Stimulated activated CD8-positive, alpha-beta memory T cell treated with anti-CD3 and anti-CD28 coated beads, Interleukin-12 subunit alpha, Interleukin-12 subunit beta, amount 100 ng/mL, for 24 hours (primary cell): Measurements from ENCODE around the gene IL1RL2.

ENCODE experiments used
- DNase-seq: peaks from one replicate; pipeline ENCODE4 v3.0.0-alpha.2; 2020; ENCODE audit errors: extremely low read depth

Gene IL1RL2

DNA sequence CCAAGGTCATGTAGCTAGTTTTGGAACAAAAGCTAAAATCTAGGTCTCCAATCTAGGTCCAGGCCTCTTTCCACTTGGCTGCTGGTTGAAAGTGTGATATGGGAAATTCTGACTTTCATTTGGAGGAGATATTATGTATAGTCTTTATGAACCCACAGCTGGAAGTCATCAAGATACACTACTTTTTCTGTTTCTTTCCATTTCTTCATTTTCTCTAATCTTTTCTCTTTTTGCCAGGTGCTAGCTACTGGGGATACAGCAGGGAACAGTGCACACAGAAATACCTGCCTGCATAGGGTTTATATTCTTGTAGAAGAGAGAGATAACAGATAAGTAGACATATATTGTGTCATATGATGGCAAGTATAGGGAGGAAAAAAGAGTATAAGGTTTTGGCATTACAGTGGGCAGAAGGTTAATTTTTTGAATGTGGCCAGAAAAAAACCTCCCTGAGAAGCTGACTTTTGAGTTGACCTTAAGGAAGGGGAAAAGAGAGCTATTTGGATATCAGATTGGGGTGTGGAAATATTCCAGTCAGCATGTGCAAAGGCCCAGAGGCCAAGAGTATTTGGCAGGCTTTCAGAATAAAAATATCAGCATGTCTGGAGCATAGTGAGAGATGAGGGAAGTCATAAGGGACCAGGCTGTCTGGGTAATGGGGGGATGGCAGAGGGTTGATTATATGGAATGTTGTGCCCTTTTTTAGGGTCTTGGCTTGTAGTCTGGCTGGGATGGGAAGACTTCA lies 28.6 kb upstream of the IL1RL2 start:
- DNase-seq, result no peak

DNA sequence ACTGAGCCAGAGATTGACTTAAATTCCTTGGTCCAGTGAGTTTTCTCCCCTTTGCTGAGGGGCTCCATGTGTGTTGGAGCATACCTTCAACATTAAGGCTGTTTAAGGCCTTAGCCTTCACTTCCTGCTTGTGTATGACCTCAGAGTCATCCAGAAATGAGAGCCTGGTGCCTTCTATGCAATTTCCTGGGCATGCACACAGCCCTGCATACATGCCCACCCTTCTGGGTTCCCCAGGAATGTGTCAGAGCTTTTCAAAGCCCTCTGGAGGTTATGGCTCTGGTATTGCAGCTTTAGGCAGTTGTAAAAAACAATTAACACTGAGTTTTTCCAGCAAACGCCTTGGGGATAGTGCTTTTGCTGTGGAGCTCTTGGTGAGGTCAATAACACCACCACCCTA lies 27.5 kb upstream of the IL1RL2 start:
- DNase-seq, result no peak

DNA sequence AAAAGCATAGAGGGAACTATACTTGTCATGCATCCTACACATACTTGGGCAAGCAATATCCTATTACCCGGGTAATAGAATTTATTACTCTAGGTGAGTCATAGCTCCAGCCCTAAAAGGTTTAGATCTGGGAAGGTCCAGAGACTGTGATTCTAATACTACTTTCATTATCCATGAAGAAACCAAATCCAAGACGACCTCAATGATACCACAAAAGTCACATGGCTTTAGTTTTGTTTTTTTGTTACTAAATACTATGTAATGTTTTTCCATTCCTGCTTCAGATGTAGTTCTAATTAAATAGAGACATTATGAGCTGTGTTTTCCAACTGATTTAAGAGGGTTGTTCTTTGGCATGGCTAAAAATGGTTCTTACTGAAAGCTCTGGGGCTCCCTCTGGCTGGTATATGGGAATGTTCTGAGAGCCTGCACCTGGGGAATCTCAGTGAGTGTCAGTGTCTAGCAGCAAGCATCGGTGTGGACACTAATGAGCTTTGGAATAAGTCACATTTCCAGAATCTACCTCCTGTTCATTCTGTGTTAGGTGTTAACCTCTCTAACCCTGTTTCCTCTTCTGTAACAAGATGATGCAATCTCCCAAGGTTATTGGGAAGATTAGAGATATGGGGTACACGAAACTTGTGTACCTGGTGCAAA lies 20.5 kb upstream of the IL1RL2 start:
- no peak for DNase-seq

DNA sequence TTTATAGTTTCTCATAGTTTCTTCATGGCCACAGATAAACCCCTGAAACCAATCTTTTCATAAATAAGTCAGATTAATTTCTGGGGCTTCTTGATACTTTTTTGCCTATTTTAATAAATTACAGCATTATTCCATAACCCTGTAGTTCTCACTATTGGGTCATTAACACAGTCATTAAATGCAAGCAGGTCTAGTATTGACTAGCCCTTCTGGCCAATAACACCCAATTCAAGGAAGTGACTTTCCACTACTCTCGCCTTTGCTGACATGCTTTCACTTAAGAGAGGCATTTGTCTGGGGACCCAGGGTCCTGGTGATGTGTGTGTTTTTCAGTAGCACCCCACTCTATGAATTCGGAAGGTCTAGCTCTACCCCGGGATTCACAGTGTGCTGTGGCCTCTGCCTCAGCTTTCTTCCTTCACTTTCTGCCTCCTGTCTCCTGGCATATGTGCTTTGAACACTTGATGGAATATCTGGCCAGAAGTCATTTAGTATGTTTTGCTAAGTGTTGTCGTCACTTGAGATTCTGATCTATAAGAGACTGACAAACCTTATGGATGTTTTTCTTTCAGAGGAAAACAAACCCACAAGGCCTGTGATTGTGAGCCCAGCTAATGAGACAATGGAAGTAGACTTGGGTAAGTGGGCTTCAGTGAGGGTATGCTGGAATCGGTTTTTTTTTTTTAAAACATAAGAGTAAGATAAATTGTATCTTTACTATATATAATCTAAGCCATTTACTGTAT lies 18.6 kb upstream of the IL1RL2 start:
- DNase-seq, result no peak

DNA sequence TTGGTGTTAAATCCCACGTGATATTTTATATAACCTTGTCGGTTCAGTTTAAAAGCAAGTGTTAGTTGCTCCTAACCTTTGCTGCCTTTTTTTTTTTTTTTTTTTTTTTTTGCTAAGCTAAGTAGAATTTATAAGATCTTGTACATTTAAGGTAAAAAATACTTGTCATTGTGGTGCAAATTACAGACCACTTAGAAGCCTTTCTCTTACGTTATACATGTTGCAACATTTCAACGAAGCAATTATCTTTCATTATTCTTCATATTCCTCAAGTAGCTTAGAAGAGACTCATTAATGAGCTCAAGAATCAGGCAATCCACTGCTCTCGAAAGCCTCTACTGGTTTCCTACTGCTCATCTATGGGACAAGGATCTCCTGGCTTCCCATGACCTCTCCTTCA lies 14.9 kb upstream of the IL1RL2 start:
- DNase-seq, result no peak

DNA sequence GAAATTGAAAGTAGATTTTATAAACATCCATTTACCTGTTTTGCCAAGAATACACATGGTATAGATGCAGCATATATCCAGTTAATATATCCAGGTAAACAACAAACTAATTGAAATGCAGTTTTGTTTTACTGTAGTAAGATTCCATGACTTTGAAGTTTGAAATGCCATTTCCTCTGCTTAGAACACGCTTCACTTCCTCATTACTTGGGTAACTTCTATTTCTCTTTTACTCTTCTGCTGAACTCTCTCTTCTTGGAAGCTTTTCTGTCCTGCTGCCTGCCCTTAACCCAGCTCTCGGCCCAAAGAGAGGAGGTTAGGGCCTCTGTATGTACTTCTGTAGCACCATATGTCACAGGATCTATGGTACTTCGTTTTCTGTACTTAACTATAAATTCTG lies 14.1 kb upstream of the IL1RL2 start:
- no peak for DNase-seq

DNA sequence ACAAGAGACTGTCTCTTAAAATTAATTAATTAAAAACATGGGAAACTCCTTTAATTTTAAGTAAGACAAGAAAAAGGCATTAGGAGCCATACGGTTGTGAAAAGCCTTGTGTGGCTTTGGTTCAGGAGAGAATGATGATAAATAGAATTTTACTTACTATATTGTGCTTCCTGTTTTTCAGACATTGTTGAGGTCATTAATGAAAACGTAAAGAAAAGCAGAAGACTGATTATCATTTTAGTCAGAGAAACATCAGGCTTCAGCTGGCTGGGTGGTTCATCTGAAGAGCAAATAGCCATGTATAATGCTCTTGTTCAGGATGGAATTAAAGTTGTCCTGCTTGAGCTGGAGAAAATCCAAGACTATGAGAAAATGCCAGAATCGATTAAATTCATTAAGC lies 10.7 kb upstream of the IL1RL2 start:
- DNase-seq, result no peak

DNA sequence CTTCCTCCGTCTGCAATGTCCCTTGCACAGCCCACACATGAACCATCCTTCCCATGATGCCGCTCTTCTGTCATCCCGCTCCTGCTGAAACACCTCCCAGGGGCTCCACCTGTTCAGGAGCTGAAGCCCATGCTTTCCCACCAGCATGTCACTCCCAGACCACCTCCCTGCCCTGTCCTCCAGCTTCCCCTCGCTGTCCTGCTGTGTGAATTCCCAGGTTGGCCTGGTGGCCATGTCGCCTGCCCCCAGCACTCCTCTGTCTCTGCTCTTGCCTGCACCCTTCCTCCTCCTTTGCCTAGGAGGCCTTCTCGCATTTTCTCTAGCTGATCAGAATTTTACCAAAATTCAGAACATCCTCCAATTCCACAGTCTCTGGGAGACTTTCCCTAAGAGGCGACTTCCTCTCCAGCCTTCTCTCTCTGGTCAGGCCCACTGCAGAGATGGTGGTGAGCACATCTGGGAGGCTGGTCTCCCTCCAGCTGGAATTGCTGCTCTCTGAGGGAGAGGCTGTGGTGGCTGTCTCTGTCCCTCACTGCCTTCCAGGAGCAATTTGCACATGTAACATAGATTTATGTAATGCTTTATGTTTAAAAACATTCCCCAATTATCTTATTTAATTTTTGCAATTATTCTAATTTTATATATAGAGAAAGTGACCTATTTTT lies 8.9 kb upstream of the IL1RL2 start:
- DNase-seq, result no peak

DNA sequence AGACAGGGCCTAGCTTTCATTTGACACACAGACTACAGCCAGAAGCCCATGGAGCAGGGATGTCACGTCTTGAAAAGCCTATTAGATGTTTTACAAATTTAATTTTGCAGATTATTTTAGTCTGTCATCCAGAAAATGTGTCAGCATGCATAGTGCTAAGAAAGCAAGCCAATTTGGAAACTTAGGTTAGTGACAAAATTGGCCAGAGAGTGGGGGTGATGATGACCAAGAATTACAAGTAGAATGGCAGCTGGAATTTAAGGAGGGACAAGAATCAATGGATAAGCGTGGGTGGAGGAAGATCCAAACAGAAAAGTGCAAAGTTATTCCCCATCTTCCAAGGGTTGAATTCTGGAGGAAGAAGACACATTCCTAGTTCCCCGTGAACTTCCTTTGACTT lies 7.8 kb upstream of the IL1RL2 start:
- no peak for DNase-seq

DNA sequence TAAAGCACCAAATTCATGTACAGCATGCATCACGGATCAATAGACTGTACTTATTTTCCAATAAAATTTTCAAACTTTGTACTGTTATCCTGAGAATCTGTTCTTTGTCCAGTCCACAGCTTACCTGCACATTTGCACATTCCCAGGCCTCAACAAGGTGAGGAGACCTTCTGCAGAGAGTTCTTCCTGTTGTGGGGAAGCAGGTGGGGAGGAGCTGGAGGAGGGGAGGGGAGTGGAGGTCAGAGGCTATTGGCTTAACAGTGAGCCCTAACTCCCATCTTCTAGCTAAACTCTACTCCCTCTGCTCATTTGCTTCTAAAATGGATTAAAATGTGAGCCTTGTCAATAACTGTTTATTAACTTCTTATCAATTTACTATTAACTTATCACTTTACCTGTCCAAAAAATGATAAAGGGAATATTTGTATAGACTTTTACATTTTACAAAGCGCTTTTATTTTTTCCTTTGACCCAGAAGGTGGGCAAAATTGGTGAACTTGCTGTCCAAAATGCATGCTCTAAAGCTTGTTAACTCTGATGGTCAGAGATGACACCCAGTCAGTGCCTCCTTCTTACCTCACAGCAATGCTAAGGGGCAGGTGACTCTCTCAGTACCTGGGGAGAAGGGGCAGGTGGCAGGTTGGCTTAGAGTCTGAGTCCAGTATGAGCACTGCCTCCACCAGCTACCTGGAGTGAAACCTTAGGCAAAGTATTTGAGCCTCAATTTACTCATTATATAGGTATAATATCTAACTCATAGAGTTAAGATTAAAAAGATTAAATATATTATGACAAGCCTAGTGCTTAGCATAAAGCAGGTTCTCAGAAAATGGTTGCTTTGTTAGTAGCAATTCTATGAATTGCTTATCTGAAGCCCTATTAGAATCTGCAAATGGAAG lies 6.8 kb upstream of the IL1RL2 start:
- DNase-seq, result no peak

DNA sequence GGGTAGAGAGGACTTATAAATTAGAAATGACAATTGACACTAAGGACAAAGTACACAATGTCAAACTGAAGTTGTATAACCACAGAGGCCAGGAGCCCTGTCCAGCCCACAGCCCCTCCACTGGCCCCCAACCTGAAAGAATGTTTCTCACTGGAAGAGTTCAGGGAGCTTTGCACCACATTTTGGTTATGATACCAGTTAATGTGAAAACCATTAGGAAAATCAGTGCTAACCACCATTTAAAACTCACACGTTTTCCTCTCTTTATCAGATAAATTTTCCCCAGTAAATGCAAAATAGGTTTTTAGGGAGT lies 6.2 kb upstream of the IL1RL2 start:
- no peak for DNase-seq

DNA sequence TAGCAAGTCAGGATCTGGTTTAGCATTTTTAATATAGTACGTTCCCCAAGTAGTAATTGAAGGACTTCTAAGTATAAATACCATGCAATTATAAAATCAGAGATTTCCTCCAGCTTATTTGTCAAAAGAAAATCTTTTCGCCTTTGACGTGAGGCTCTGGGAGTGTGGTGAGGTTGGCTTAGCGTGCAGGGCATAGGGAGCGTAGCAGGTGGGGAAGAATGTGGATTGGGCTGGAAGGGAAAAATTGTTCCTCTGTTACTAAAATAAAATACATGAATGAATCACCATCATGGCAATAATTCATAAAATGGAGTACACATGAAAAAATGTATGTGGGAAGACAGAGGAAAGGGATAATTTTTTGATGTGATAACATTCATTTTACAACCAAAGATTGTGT lies 5.4 kb upstream of the IL1RL2 start:
- DNase-seq, result no peak

DNA sequence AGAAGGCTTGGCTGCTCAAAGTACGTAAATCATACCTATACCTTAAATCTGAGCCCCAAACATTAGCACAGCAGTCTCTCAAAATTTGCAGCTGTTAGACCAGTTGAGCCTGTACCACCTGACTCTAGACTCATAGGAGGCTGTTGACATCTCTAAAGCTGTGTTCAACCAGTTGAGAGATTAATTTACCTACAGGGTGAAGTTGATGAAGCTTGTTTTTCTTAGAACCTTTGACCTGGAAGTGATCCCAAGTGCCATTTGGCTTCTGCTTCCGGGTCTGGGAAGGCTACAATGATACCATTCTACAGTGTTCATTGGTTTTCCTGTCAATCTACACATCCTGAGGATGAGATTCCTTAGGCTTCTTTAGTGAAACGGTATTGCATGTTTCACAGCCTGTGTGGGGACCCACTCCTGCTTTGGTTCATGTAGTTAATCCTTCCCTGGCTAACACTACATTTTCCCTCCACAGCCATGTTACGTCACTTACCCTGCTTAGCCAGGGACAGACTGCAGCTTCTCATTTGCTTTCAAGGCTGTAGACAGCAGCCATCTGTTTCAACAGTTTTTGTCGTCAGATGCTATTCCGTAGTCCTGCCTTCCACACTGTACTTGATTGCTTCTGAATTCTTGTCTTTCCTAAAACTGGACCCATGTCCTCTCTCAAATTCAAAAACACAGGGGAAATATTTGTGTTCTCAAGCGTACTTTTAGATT lies 4.7 kb upstream of the IL1RL2 start:
- no peak for DNase-seq

DNA sequence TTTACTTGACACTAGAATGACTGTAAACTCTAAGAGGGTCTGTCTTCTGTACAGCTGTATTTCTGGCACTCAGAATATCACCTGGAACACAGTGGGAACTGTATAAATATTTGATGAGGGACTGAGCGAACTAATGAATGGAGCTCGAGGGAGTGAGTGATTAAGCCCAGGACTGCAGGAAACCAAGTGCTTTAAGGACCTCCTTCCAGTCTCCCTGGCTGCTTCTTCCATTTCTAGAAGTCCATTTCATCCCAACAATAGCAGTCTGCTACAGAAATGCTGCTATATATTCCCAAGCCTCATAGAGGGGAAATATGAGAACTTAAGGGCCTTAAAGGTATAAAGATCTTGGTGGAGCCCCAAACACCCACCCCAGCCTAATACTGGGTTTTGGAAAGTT lies 2.8 kb upstream of the IL1RL2 start:
- DNase-seq, result no peak

DNA sequence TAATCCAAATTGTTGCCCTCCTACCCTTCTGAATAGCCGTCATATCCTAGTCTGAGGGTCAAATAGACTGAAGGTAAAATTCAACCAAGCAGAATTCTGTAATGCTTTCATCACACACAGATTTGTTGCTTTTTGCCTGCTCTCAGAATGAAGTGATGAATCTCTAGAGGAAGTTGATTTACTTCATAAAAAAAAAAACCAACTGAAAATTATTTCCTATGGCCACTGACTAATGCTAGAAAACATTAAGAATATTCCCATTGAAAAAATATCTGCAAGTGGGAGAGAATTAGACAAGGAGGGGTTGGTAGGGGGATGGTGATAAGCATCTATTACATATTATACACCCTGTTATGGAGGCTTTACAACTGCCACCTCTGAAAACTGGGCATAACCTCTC lies 2.3 kb upstream of the IL1RL2 start:
- no peak for DNase-seq

DNA sequence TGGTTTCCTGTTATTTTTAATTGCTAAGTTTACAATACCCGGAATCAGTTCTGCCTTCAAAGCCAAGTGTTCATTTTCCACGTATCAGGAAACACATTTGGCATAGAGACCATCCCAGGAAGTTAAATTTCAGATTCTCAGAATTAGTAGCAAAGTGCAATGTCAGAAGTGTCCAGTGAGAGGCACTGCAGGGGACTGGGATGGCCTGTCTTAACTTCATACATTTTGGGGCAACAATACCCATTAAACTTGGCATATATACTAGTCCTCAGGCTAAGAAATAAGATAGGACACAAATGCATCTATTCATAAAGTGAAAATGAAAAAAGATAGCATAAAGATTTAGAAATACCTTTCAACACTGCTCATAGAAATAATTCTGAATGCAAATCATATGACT lies 1.5 kb upstream of the IL1RL2 start:
- DNase-seq, result no peak

DNA sequence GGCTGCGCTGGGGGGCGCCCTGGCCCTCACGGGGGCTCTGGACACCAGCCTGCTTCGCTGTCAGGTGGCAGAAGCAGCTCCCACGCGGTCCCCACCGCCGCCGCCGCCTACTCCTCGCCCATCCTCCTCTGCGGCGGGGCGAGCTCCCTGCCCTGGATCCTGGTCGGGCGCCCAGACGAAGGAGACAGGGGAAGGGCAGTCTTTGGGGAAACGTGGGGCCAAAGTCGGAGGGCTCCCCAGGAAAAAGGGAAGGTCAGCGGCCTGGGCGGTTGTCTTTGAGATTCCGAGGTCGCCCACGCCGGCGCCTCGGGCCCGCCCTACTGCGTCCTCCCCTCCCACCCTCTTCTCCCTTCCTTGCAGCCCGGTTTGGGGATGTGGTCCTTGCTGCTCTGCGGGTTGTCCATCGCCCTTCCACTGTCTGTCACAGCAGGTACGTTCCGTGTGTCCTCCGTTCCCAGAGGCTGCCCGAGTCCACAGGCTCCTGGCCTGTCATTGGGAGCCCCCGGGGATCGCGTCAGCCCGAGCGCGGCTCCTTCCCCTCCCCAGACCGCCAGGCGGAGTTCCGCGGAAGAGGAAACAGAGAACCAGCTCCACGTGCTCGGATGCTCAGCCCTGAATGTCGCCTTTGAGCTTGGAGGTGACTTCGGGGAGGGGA lies 800 bp downstream of the IL1RL2 start:
- DNase-seq, result no peak

DNA sequence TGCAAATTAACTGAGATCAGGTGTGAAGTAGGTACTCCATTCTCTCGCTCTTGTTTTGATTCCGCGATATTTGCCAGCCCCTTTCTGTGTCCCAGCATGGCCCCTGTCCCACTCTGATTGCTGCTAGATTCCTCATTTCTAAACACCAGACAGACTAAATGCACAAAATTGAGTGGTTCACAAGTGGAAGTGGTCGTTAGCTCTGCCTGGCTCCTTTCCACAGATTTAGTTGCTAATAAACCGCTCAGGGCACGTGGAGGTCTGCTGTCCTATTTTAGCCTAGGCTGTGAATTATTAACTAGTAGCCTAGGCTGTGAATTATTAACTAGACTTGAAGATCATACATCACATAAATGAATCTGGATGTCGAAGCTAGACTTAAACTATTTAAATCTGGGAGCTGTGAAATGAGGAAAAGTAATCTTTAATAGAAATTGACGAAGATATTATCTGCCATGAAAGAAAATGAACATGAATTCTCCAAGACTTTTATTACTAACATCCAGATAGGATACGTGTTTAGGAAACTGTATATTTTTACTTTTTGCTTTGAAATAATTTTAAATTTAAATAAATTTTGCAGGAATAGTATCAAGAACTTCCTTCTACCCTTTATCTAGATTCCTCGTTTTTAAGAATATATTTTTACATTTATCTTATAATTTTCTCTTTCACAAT lies 3.7 kb downstream of the IL1RL2 start:
- no peak for DNase-seq

DNA sequence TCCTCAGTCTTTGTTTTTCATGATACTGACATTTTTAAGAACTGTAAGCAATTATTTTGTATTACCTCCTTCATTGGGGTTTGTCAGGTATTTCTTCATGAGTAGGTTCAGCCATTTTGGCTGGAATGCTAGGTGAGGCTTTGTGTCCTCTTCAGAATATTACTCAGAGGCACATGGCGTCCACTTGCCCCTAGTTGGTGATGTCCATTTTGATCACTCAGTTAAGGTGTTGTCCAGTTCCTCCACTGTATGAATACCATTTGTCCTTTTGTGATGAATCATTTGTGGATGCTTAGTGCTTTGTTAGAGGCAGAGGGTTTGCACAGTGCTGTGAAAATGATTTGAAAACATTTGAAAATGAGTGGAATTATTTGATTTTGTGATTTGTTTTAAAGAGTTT lies 4.7 kb downstream of the IL1RL2 start:
- no peak for DNase-seq

DNA sequence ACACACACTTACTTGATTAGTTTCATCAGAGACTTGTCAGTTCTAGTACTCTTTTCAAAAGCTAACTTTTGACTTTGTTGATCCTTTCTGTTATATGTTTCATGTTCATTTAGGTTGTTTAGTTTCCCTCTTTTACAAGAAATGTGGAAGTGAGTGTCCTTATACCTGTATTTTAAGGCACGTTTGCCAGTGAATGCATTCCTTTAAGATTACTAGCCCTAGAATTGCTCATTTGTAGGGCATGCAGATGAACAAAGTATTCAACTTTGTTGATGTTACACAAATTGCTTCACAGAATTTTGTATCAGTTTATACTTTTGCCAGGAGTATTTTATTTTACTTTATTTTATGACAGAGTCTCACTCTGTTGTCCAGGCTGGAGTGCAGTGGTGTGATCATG lies 6.3 kb downstream of the IL1RL2 start:
- DNase-seq, result no peak
